ENCODE measurements around the gene DHX35. TPM values are rescaled to one million over a fixed set of nuclear protein-coding genes. Genes with fewer than 3 reads are reported as not detected.
A peak's percentile ranks its signal among the peaks of the same experiment; 100 is the strongest.

Gene DHX35
- total RNA-seq, 1 donor from 2014 or later = 14.0 TPM

DNA sequence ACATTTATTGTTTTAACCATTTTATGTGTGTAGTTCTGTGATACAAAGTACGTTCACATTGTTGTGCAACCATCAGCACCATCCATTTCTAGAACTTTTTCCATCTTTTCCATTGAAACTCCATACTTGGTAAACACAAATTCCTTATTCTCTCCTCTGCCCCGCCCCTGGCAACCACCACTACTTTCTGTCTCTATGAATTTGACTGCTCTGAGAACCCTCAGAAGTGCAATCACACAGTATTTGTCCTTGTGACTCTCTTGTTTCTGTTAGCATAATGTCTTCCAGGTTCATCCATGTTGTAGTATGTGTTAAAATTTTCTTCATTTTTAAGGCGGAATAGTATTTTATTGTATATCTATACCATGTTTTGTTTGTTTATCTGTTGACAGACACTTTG, 56.9 kb downstream of the DHX35 start:
- no peak for DNase-seq (ENCODE audit: low read depth)

DNA sequence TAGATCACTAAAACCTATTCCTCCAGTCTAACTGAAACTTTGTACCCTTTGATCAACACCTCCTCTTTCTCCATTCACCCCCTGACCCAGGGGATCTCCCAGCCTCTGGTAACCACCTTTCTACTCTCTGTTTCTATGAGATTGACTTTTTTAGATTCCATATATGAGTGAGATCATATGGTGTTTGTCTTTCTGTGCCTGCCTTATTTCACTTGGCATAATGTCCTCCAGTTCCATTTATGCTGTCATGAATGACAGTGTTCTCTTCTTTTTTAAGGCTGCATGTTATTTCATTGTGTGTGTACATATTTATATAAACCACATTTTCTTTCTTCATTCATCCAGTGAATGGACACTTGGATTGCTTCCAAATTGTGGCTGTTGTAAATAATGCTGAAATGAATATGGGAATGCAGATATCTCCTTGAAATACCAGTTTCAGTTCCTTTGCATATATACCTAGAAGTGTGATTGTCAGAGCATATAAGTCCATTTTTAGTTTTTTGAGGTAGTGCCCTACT, 57.7 kb downstream of the DHX35 start:
- no peak for DNase-seq (ENCODE audit: low read depth)

GRCh38 chr20:39021748-39022147, 59.6 kb downstream of the DHX35 start:
- no peak for DNase-seq (ENCODE audit: low read depth)

GRCh38 chr20:39025883-39026282, 63.7 kb downstream of the DHX35 start:
- DNase-seq (ENCODE audit: low read depth) = no peak

- DNase-seq (ENCODE audit: low read depth) = no peak
Measured at GRCh38 chr20:39029364-39029763, 67.2 kb downstream of the DHX35 start.

GRCh38 chr20:39032997-39033396, 70.9 kb downstream of the DHX35 start:
- no peak for DNase-seq (ENCODE audit: low read depth)

GRCh38 chr20:39036011-39036410, 73.9 kb downstream of the DHX35 start:
- no peak for DNase-seq (ENCODE audit: low read depth)

DNA sequence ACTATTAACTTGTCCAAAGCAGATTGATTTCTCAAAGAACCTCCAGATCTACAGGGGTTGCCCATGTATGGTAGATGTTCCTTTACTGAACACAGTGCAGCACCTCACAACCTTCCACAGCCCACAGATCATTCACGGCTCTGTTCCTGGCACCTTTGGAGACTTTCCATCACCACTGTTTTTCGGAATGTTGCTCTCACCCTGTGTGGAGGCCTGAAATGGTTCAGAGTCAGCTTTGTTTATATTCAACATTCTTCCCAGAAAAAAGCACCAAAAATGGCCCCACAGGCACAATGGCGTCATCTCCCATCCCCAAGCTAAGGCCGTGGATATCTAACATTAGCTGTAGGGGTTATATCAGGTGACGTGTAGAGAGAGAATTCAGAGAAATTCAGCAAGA, 74.7 kb downstream of the DHX35 start:
- no peak for DNase-seq (ENCODE audit: low read depth)

- no peak for DNase-seq (ENCODE audit: low read depth)
Measured at GRCh38 chr20:39038047-39038446, 75.9 kb downstream of the DHX35 start.

DNA sequence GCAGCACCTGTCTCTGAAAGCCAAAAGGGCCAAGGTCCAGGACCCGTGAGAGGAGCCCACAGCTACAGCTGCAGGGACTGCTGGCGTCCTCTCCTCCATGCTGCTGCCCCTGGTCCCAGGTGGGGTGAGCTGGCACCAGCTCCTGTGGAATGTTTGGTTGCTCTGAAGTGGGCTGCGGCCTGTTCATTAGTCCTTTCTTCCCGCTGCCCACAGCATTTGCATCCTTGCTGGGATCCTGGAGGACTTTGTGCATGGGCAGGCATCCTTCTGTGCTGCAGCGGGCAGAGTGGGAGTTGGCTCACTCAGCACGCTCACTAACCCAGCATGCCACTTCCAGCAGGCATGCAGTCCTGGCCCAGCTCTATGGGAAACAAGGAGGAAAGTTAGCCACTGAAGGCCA, 76.4 kb downstream of the DHX35 start:
- peak; percentile 87 for DNase-seq (ENCODE audit: low read depth)

GRCh38 chr20:39039261-39039660, 77.1 kb downstream of the DHX35 start:
- DNase-seq (ENCODE audit: low read depth) = no peak

GRCh38 chr20:39040116-39040515, 78.0 kb downstream of the DHX35 start:
- DNase-seq (ENCODE audit: low read depth) = no peak

DNA sequence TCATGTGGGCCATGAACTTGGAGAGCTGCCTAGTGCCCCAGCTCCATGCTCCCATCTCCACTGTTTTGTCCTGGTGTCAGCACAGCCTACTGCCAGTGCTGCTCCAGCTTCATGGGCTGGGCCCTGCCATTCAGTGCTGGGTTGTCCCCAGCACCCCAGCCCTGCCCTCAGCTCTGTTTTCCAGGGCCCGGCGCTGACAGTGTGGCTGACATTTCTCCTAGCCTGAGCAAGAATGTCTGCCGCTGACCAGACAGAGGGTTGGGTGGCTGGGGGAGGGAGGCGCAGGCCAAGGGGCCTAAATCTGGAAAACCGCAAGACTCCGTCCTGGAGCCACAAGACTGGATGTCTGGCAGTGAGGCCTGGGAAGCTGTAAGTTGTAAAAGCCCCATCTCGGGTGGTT, 78.9 kb downstream of the DHX35 start:
- no peak for DNase-seq (ENCODE audit: low read depth)

DNA sequence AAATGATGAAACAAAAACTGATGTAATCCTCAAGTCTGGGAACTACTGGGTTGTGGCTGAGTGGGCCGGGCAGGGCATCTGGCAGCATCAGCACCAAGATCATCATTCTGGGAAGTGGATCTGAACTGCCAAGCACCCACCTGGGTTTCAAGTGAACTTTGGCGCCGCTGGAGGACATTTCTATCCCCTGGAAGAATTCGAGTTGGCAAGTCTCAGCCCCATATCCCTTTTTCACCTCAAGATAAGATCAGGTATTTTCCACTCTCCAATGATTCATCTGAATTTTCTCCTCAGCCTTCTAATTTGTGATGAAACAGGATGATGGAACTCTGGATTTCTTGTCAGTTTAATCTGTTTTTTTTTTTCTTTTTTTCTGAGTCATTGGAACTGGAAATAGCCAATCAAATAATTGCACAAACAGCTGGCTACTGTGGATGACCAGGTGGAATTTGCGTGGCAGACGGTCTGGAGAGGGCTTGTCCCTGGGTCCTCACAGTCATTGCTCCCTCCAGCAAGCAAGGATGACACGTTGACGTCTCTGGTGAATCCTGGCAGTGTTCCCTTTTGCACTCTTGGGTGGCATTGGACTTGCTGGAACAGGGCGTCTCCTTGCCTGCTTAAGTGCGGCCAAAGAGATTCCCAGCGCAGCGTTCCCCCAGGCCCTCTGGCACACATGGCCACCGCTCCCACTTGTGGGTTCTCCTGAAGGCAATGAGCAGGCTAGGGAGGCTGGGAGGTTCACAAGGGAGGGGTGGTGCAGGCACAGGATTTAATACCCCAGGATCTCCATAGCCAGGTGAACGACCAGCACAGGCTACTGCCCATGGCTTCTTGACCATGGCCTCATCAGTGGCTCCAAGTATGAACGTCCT, 80.4 kb downstream of the DHX35 start:
- no peak for DNase-seq (ENCODE audit: low read depth)

- DNase-seq (ENCODE audit: low read depth) = no peak
Measured at GRCh38 chr20:39044501-39044900, 82.4 kb downstream of the DHX35 start.

DNA sequence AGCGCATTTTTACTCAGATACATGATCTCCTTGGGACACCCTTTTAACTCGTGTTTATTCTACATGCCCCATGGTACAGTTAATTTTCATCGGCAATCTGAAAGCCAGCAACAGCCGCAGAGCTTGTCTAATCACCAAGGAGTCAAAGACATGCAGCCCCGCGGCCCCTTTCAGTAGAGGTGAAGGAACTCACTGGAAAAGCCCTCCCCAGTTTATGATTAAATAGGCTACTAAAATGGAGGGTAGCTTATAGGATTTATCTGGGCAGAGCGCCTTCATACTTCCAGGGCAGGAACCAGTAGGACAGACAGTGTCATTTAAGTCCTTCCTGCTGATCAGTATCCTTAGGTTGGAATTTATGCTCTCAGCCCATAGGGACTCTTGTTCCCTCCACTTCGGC, 83.5 kb downstream of the DHX35 start:
- no peak for DNase-seq (ENCODE audit: low read depth)

- no peak for DNase-seq (ENCODE audit: low read depth)
Measured at GRCh38 chr20:39047417-39047985, 85.4 kb downstream of the DHX35 start.

GRCh38 chr20:39048000-39048696, 86.0 kb downstream of the DHX35 start:
- DNase-seq (ENCODE audit: low read depth) = peak; percentile 78

- no peak for DNase-seq (ENCODE audit: low read depth)
Measured at GRCh38 chr20:39049148-39049547, 87.0 kb downstream of the DHX35 start.

- DNase-seq (ENCODE audit: low read depth) = peak; percentile 75
Measured at GRCh38 chr20:39049684-39050554, 87.8 kb downstream of the DHX35 start.

DNA sequence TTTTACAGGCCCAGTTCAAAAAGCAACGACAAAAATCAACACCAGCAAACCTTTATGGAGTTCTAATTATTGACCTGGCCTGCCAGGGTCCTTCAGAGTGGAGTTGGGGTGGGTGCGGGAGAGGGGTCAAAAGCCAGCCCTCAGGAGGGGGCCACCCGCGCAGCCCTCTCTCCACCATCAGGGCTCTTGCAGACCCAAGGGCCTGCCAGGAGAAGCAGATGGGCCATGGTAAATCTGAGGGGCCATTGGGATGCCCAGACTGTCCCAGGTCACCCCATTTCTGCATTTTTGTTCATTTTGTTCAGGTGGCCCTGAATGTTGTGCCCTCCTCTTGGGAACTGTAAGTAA, 88.4 kb downstream of the DHX35 start:
- DNase-seq (ENCODE audit: low read depth) = no peak

All from myocyte (in vitro differentiated cells).